ENCODE data around the gene VSX1.

VSX1 gene

DNA sequence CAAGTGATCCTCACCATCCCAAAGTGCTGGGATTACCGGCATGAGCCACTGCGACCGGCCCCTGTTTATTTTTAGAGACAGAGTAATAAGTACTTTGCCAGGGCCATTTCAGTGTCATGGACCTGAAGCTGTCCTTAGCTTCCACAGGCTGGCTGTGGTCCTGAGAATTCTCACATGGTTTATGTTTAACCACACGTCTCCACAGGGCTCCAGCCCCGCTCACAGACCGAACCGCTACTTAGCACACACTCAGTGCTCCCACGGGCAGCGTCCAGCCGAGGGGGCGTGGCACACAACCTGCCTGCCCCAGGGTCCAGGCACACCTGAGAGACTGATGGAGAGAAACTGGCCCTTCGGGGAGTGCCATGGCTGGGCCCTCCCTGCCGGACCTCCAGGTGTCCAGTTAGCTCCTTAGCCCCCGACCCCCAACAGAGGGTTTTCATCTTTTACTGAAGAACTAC, 35.7 kb downstream of the VSX1 start:
- Histone ChIP-seq H3K27me3 (ENCODE audit: control insufficient read depth, insufficient read depth, low read length) (no peaks in the 10 kb centered on the region), H3K4me1 (ENCODE audit: control insufficient read depth, insufficient read depth, low read length) (no peaks in the 10 kb centered on the region; the same call in 1 of the 2 replicates), H3K4me3 (ENCODE audit: low read length) (no peak overlapping the region), H3K27ac (ENCODE audit: low read length) (no peak overlapping the region), H3K36me3 (ENCODE audit: control insufficient read depth, insufficient read depth, low read length) (no peaks in the 10 kb centered on the region), H3K9me3 (ENCODE audit: control insufficient read depth, insufficient read depth, low read length) (no peaks in the 10 kb centered on the region)
- WGBS (ENCODE audit: insufficient coverage, insufficient read length) = no CpG with 5 or more reads among the region's 14 CpGs
- DNase-seq (ENCODE audit: low read depth, low spot score) = no peak

DNA sequence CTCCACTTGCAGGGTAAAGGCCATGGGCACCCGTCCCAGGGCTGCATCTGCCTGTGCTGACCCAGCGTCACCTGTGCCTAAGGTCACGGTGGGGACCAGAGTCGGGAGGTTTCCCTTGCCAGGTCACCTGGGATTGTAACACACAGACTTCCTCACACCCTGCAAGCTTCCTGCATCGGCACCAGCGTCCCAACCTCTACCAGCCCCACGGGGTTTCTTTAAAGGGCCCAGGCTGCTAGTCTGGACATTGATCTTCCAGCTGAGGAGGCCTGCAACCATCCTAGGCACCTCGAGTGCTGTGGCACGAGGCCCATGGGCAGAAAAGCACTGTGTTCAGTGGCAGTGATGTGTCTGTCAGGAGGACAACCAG, 36.6 kb downstream of the VSX1 start:
- H3K4me3 ChIP-seq (ENCODE audit: low read length) = no peak overlapping the region
- no CpG with 5 or more reads among the region's 9 CpGs for WGBS (ENCODE audit: insufficient coverage, insufficient read length)

DNA sequence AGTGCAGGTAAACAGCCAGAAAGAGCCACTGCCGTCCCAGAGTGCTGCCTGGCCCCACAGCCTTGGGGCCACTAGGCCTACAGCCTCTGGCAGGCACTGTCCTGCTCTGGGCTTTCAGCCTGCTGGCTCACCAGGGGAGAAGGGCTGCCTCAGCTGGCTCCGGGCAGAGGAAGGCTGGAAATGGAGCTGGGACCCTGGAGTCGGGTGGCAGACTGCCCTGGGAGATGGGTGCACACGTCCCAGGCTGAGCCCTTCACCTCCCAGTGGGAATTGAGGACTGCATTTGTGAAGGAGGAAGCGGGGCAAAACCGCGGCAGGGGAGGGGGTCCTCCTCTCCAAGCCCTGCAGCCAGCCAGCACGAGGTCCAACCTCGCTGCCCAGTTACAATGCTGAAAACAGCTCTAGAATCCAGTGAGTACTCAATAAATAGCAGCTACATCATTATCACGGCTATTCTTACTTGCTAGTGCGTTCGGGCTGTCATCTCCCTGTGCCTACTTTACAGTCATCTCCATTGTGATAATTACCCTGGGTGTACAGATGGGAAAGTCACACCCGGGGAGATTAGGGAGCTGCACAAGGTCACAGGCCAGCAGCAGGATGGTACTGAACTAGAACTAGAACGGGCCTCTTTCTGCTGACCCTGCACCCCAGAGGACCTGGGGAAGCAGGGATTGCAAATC, 37.1 kb downstream of the VSX1 start:
- no CpG with 5 or more reads among the region's 14 CpGs for WGBS (ENCODE audit: insufficient coverage, insufficient read length)
- DNase-seq (ENCODE audit: low read depth, low spot score) = no peak
- H3K36me3 ChIP-seq (ENCODE audit: control insufficient read depth, insufficient read depth, low read length) = no peaks in the 10 kb centered on the region
- no peaks in the 10 kb centered on the region for H3K27me3 ChIP-seq (ENCODE audit: control insufficient read depth, insufficient read depth, low read length)
- no peaks in the 10 kb centered on the region for H3K9me3 ChIP-seq (ENCODE audit: control insufficient read depth, insufficient read depth, low read length)
- no peak overlapping the region for H3K4me3 ChIP-seq (ENCODE audit: low read length)
- H3K27ac ChIP-seq (ENCODE audit: low read length) = no peak overlapping the region
- H3K4me1 ChIP-seq (ENCODE audit: control insufficient read depth, insufficient read depth, low read length) = no peaks in the 10 kb centered on the region; the same call in 1 of the 2 replicates

More for the DNA sequence above, 36.6 kb downstream of the VSX1 start:
- Histone ChIP-seq H3K4me1 (ENCODE audit: control insufficient read depth, insufficient read depth, low read length) (no peaks in the 10 kb centered on the region; the same call in 1 of the 2 replicates), H3K27ac (ENCODE audit: low read length) (no peak overlapping the region), H3K27me3 (ENCODE audit: control insufficient read depth, insufficient read depth, low read length) (no peaks in the 10 kb centered on the region), H3K36me3 (ENCODE audit: control insufficient read depth, insufficient read depth, low read length) (no peaks in the 10 kb centered on the region), H3K9me3 (ENCODE audit: control insufficient read depth, insufficient read depth, low read length) (no peaks in the 10 kb centered on the region)
- no peak for DNase-seq (ENCODE audit: low read depth, low spot score)

DNA sequence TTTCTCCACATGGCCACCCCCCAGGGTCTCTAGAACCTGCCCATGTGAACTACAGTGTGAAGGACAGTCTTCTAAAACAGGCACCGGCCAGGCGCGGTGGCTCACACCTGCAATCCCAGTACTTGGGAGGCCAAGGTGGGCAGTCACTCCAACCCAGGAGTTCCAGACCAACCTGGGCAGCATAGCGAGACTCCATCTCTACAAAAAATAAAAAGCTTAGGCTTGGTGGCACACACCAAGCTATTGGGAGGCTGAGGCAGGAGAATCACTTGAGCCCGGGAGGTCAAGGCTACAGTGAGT, 37.7 kb downstream of the VSX1 start:
- H3K36me3 ChIP-seq (ENCODE audit: control insufficient read depth, insufficient read depth, low read length) = no peaks in the 10 kb centered on the region
- no peak for DNase-seq (ENCODE audit: low read depth, low spot score)
- no peaks in the 10 kb centered on the region for H3K9me3 ChIP-seq (ENCODE audit: control insufficient read depth, insufficient read depth, low read length)
- H3K27ac ChIP-seq (ENCODE audit: low read length) = no peak overlapping the region
- no peak overlapping the region for H3K4me3 ChIP-seq (ENCODE audit: low read length)
- WGBS (ENCODE audit: insufficient coverage, insufficient read length) = no CpG with 5 or more reads among the region's 5 CpGs
- no peaks in the 10 kb centered on the region for H3K27me3 ChIP-seq (ENCODE audit: control insufficient read depth, insufficient read depth, low read length)
- H3K4me1 ChIP-seq (ENCODE audit: control insufficient read depth, insufficient read depth, low read length) = no peaks in the 10 kb centered on the region; the same call in 1 of the 2 replicates

DNA sequence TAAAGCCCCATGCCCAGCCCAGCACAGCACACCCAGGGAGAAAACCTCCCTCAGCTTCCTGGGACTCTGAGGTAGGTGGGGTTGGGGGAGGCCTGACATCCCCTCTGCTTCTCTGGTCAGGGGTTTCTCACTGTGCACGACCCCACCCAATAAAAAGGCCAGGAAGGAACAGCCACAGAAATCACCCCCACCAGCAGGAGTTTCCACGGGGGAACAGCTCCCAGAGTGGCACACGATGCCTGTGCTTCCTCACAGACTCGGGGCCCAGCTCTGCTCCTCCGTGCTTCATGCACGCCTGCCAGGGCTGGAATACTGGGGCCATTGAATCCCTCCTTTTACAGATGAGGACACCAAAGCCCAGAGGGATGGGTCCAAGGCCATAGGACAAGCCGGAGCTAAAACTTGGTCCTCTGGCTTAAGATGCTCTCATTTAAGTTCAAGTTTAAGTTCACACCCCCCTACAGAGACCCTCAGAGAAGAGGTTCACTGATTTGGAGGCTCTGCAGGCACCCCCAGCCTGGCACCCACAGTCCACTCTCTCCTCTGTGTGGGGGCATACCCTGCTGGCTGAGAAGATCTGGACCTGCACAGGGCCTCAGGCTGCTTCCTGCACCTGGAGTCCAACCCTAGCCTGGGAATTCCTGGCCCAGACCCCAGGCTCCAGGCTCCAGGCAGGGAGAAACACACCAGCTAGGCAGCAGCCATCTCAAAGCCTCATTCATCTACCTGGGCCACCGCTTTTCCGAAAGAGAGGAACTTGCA, 38.3 kb downstream of the VSX1 start:
- Histone ChIP-seq H3K27ac (ENCODE audit: low read length) (no peak overlapping the region), H3K36me3 (ENCODE audit: control insufficient read depth, insufficient read depth, low read length) (no peaks in the 10 kb centered on the region), H3K4me3 (ENCODE audit: low read length) (no peak overlapping the region), H3K9me3 (ENCODE audit: control insufficient read depth, insufficient read depth, low read length) (no peaks in the 10 kb centered on the region), H3K4me1 (ENCODE audit: control insufficient read depth, insufficient read depth, low read length) (no peaks in the 10 kb centered on the region; the same call in 1 of the 2 replicates), H3K27me3 (ENCODE audit: control insufficient read depth, insufficient read depth, low read length) (no peaks in the 10 kb centered on the region)
- no CpG with 5 or more reads among the region's 9 CpGs for WGBS (ENCODE audit: insufficient coverage, insufficient read length)
- DNase-seq (ENCODE audit: low read depth, low spot score) = no peak

DNA sequence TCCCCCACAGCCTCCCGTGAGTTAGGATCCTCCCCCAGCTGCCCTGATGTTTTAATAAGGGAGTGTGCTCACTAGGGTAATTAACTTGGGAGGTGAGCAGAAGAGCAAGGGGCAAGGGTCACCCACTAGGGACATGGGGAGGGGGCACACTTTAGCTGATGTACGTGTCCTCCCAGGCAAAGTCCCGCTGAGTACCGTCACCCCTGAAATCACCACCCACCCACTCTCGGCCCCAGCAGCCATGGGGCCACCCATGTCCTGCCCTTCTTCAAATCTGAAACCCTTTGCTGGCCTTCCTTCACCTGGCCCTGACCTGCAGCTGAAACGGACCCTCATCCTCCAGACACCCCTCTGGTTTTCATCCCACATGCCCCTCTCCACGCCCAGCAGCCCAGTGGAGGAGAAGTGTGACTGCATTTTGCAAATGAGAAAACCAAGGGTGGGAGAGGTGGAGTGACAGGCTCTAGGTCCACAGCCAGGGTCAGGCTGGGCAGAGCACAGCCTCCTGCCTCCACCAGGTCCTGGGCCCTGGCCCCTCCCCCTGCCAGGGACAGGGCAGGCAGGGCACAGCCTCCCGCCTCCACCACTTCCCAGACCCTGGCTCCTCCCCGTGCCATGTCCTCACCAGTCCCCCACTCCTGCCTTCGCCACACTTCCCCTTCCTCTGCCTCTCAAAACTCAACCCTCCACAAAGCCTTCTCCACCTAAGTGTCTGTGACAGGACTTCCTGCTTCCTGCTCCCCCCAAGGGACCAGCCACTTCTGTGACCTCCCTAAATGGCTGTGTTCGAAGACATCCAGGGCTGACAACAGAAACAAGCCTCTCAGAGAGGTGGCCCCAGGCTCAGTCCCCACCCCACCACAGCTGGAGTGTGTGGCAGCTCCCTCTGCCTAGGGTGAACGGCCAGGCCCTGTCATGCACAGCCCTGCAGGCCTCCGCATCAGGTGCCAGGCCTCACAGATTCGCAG, 39.1 kb downstream of the VSX1 start:
- DNase-seq (ENCODE audit: low read depth, low spot score) = no peak
- no peaks in the 10 kb centered on the region for H3K36me3 ChIP-seq (ENCODE audit: control insufficient read depth, insufficient read depth, low read length)
- H3K4me3 ChIP-seq (ENCODE audit: low read length) = no peak overlapping the region
- no peaks in the 10 kb centered on the region for H3K27me3 ChIP-seq (ENCODE audit: control insufficient read depth, insufficient read depth, low read length)
- WGBS (ENCODE audit: insufficient coverage, insufficient read length) = no CpG with 5 or more reads among the region's 14 CpGs
- no peaks in the 10 kb centered on the region for H3K9me3 ChIP-seq (ENCODE audit: control insufficient read depth, insufficient read depth, low read length)
- H3K4me1 ChIP-seq (ENCODE audit: control insufficient read depth, insufficient read depth, low read length) = no peaks in the 10 kb centered on the region; the same call in 1 of the 2 replicates
- no peak overlapping the region for H3K27ac ChIP-seq (ENCODE audit: low read length)

DNA sequence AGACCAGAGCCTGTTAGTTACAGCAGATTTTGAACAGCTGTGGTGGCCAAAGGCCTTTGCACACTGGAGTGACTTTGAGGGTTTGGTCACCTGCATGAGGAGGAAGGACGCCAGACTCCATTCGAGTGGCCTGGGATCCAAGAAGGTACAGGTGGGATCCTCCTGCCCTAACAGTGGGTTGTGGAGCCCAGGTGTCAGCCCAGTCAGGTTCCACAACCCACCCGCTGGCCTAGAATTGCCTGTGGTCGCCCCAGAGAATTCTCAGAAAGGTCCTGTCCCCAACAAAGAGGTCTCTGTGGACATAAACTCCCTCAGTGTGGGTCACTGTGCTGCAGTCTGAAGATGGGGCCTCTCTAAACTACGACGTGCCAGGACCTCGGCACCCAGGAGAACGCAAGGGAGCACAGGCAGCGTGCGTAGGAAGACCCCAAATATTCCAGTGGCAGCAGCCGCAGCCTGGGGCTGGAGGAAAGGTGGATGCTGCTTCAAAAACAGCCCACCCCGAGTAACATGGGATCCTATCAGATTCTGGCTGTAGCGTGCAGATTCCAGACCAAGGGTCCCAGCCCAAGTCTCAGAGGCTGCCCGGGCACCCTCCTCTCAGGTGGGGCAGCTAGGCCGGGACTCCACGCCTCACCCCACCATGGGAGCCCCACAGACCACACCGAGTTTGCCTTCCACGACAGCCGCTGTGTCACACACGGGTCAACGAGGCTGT, 40.0 kb downstream of the VSX1 start:
- Histone ChIP-seq H3K27ac (ENCODE audit: low read length) (no peak overlapping the region), H3K9me3 (ENCODE audit: control insufficient read depth, insufficient read depth, low read length) (no peaks in the 10 kb centered on the region), H3K4me3 (ENCODE audit: low read length) (no peak overlapping the region), H3K36me3 (ENCODE audit: control insufficient read depth, insufficient read depth, low read length) (no peaks in the 10 kb centered on the region), H3K4me1 (ENCODE audit: control insufficient read depth, insufficient read depth, low read length) (no peaks in the 10 kb centered on the region; the same call in 1 of the 2 replicates), H3K27me3 (ENCODE audit: control insufficient read depth, insufficient read depth, low read length) (no peaks in the 10 kb centered on the region)
- WGBS (ENCODE audit: insufficient coverage, insufficient read length) = no CpG with 5 or more reads among the region's 21 CpGs
- DNase-seq (ENCODE audit: low read depth, low spot score) = no peak

DNA sequence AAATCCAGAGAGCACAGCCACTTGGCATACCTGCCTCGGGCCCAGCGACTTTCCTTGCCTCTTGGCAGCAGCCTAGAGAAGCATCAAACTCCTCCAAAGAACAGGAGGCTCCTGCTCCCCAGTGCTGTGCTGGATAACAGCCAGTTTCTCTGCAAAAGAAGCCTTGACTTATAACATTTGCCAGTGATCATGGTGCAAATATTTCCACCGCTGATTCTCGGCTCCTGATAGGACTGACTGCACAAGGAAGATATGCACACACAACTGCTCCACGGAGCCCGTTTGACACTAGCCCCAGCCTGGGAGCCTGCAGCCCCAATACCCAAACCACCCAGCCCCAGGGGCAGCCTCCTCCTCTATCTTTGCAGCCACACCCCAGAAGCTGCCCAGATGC, 41.5 kb downstream of the VSX1 start:
- DNase-seq (ENCODE audit: low read depth, low spot score) = no peak
- no peaks in the 10 kb centered on the region; the same call in 1 of the 2 replicates for H3K4me1 ChIP-seq (ENCODE audit: control insufficient read depth, insufficient read depth, low read length)
- no CpG with 5 or more reads among the region's 6 CpGs for whole genome bisulfite sequencing (ENCODE audit: insufficient coverage, insufficient read length)
- no peaks in the 10 kb centered on the region for H3K27me3 ChIP-seq (ENCODE audit: control insufficient read depth, insufficient read depth, low read length)
- no peaks in the 10 kb centered on the region for H3K9me3 ChIP-seq (ENCODE audit: control insufficient read depth, insufficient read depth, low read length)
- no peak overlapping the region for H3K27ac ChIP-seq (ENCODE audit: low read length)
- no peaks in the 10 kb centered on the region for H3K36me3 ChIP-seq (ENCODE audit: control insufficient read depth, insufficient read depth, low read length)
- H3K4me3 ChIP-seq (ENCODE audit: low read length) = no peak overlapping the region

DNA sequence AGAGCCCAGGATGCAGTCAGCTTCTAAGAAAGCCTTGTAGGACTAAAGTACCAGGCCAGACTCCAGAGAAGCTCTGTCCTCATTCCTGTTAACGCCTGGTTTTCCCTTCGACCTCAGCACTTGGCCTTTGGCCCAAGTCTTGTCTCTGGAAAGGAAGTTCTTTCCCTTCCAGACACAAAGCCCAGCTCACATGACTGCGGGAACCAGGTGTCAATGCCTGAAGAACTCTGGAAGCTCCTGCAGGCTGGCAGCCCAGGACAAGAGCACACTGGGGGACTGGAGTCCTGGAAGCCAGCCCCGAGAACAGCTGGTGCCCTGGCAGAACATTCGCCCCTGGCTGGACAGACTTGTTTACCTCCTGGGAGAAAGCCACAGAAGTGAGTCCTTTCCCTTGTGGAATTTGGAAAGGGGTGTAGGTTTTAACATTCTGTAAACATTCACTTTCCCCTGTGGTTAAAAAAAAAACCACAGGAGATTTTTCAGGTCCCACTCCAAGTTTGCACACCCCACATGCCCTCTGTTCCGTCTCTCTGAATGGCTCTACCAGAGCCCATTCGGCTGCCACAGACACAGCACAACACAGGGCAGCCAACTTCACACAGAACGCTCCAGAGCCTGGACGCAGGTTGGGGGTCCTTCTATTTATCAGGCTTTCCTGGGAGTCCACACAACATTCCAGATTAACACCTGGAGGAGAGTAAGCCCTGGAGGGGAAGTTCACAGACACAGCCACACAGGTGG, 42.1 kb downstream of the VSX1 start:
- Histone ChIP-seq H3K4me3 (ENCODE audit: low read length) (no peak overlapping the region), H3K9me3 (ENCODE audit: control insufficient read depth, insufficient read depth, low read length) (no peaks in the 10 kb centered on the region), H3K4me1 (ENCODE audit: control insufficient read depth, insufficient read depth, low read length) (no peaks in the 10 kb centered on the region), H3K27ac (ENCODE audit: low read length) (no peak overlapping the region), H3K36me3 (ENCODE audit: control insufficient read depth, insufficient read depth, low read length) (no peaks in the 10 kb centered on the region), H3K27me3 (ENCODE audit: control insufficient read depth, insufficient read depth, low read length) (no peaks in the 10 kb centered on the region)
- no CpG with 5 or more reads among the region's 9 CpGs for WGBS (ENCODE audit: insufficient coverage, insufficient read length)
- no peak for DNase-seq (ENCODE audit: low read depth, low spot score)
